GM12872 (cell line): ENCODE data around the gene CRHR1.

Experiments
- CTCF ChIP-seq: IDR thresholded peaks from 3 replicates; pipeline ENCODE4 v1.5.1; 2011; ENCODE audit warnings: low read depth, mild to moderate bottlenecking, low read length, moderate library complexity; ENCODE audit not compliant: insufficient read depth

The CRHR1 gene

GRCh38 chr17:45784293-45784740 lies at the start of gene CRHR1:
TSS of gene CRHR1 (plus strand) at chr17:45784320. CDS start at chr17:45784545, 225 bp downstream.
- TF ChIP-seq CTCF = no peak

- no peak for TF ChIP-seq CTCF
These were observed 49.5 kb upstream of the CRHR1 start for GRCh38 chr17:45734598-45734997.

- TF ChIP-seq CTCF = no peak
These were observed 48.6 kb upstream of the CRHR1 start for GRCh38 chr17:45735488-45735887.

DNA sequence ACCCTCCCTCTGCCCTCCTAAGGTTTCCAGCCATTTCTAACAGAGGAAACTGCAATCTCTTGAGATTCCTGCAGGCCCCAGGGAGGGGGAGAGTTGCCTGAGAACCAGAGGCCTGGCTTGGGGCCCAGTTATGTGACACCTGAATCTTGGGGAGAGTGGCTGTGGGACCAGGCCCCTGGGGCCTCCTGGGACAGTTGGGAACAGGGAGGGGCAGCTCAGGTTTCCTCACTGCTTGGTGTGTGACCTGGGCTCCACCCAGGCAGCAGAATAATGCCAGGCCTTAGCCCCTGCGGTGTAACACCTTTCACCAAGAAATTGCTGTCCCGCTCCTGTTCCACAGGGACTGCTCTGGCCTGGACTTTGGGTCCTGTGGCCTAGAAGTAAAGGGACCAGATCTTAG lies 44.3 kb upstream of the CRHR1 start:
- TF ChIP-seq CTCF = no peak

DNA sequence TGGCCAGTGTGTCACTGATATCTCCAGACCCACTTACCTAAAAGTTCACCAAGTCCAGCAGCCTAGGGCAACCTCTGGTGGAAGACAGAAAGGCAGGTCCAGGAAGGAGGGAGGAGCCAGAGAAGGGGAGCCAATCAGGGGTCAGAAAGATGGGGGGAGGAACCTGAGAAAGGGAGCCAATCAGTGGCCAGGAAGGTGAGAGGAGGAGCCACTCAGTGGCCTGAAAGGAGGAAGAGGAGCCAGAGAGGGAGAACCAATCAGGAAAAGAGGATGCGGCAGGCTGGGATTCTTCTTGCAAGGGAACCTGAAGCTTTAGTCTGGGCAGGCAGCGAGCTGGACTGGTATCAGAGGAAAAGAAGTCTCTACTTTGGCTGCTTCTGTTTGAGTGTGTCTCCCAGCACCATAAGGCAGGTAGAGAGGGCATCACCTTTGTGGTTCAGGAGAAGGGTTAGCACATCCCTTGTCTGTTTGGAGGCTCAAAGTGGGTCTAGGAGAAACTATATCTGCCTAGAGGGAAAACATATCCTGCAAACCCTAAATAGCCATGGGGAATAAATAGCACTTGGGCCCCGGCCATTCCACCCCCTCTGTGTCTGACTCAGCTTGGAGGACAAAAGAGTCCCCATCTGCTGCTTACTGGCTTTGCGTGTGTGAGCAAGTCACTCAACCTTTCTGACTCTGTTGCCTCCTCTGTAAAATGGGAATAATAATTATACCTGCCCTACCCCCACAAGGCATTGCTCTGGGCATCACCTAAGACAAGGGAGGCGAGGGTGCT lies 43.4 kb upstream of the CRHR1 start:
- TF ChIP-seq CTCF = no peak

DNA sequence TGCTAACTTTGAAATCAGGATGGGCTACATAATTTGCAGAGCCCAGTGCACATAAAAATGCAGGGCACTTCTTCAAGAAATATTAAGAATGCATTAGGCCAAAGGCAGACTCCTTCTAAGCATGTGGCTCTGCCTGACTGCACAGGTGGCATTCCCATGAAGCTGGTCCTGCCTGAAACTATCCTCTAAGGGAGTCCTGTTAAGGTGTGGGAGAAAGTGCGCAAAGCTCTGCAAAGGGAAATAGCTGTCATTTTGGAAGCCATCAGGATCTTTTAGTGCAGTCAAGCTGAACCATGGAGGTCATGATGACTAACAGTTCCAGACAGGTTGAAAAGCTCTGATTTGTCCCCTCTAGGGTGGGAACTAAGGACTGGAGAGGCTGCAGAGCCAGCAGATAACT lies 41.9 kb upstream of the CRHR1 start:
- no peak for TF ChIP-seq CTCF

DNA sequence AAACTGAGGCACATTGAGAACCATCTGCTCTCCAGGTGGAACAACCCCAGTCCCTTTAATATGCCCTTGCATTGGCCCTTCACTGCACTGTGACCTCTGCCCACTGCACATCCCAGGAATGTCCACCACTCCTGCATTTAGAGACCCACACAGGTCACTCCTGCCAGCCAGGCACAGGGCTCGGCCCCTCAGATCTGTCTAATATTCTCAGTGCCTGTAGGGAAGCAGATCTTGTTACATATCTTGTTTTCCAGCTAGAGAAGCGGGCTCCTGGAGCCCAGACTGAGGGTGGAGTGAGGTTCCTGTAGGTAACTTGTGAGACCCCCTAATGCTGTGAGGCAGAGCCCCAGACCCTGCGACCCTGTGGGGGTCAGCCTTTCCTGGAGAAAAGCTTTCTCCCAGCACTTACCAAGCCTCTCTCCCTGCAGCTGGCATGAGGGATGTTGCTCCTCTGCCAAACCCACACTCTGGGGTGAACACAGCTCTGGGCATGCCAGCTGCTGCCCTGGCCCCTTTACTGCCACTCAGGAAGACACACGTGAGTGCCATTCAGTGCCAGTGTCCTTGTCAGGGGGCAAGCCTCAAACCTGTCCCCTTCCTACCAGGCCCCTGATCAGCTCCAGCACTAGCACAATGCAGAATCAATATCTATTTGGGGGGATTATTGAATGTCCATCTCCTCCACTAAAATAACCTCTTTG lies 40.3 kb upstream of the CRHR1 start:
- no peak for TF ChIP-seq CTCF
